ENCODE measurements around the gene ROBO2.

ROBO2 gene

GRCh38 chr3:77524946-77525682 is 485.2 kb downstream of the ROBO2 start:
- DNase-seq: no peak

GRCh38 chr3:77526573-77527113 is 486.7 kb downstream of the ROBO2 start:
- no peak for DNase-seq

DNA sequence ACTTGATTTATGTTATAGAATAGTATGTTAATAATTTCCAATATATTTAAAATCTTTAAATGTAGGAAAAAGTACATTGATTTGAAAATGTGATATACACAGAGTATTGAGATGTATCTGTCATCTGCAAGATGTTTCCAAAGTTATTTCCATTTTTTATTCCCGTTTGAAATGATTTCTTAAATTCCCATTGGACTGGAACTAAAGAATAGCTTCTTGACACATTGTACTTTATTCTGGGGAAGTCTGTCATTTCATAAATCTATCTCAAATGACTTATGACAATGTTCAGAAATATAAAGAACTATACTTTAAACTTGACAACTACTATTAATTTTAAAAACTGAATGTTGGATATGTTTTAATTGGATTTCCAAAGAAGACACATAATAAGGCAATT is 489.6 kb downstream of the ROBO2 start:
- no peak for DNase-seq

- no peak for DNase-seq
Measured at GRCh38 chr3:77530870-77531269, 491.0 kb downstream of the ROBO2 start.

GRCh38 chr3:77535116-77535515 is 495.2 kb downstream of the ROBO2 start:
- no peak for DNase-seq

DNA sequence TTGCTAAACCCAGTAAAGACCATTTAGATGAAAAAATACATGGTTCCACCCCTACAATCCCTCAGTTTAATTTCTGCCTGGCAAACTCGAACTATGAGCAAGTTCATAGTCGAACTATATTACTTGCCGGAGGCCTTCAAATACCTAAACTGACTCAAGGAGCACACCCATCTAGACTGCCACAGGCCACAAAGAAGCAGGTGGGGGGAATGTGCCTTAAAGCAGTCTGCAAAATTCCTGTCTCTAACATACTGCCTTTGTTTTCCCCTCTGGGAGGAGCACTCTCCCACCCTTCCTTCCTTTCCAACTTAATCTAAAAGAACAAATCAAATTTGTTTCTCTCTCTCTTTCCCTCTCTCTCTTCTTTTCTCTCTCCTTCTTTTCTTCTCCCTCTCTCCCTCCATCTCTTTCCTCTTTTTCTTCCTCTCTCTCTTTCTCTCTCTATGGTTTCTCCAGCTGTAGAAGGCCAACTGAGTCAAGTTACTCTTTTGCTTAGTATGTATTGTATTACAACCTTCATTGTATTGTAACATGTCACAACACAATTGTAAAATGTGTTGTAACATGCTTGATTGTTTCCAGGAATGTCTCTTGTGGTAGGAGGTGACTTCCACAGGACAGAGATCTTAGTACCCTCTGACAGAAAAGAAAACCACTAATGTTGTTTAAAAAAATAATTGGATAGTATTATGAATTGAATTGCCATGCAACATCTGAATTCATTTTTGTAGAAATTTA is 496.3 kb downstream of the ROBO2 start:
- no peak for DNase-seq

DNA sequence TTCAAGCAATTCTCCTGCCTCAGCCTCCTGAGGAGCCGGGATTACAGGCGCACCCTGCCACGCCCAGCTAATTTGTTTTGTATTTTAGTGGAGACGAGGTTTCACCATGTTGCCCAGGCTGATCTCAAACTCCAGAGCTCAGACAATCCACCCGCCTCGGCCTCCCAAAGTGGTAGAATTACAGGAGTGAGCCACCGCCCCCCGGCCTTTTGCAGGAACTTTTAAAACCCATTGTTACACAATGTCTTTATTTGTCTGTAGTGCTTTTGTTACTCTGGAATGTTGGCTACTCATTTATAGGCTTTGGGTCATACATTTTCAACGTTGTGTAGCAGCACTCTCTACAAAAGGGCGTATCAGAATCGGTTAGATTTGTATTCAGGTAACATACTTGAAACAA is 499.1 kb downstream of the ROBO2 start:
- DNase-seq: no peak

GRCh38 chr3:77539677-77540076 is 499.8 kb downstream of the ROBO2 start:
- no peak for DNase-seq

GRCh38 chr3:77541203-77541922 is 501.5 kb downstream of the ROBO2 start:
- no peak for DNase-seq

GRCh38 chr3:77546246-77546645 is 506.3 kb downstream of the ROBO2 start:
- DNase-seq: no peak

GRCh38 chr3:77549034-77549433 is 509.1 kb downstream of the ROBO2 start:
- DNase-seq: no peak

DNA sequence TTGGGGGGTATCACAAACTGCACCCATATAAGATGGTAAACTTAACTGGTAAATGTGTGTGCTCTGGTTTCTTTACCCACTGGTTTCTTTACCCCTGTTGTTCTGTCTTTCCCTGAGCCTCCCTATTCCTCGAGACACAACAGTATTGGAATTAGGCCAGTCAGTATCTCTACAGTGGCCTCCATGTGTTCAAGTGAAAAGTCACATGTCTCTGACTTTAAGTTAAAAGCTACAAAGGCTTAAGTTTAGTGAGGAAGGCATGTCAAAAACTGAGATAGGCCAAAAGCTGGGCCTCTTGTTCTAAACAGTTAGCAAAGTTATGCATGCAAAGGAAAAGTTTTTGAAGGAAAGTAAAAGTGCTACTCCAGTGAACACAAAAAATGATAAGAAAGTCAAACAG is 513.3 kb downstream of the ROBO2 start:
- no peak for DNase-seq

GRCh38 chr3:77562089-77562488 is 522.2 kb downstream of the ROBO2 start:
- DNase-seq: no peak

DNA sequence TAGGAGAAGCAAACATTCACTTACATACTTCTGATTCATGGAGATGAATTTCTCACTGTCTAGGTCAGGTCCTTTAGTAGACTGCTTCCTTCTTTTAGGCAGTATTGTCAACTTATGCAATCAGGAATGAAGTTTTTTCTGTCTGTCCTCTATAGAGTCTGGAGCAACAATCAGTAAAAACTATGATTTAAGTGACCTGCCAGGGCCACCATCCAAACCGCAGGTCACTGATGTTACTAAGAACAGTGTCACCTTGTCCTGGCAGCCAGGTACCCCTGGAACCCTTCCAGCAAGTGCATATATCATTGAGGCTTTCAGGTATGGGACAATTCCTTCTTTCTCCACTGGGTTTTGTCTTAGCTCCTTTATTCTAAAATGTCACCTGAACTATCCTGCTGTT is 523.1 kb downstream of the ROBO2 start:
- no peak for DNase-seq

GRCh38 chr3:77566055-77566454 is 526.2 kb downstream of the ROBO2 start:
- no peak for DNase-seq

- no peak for DNase-seq
Measured at GRCh38 chr3:77571971-77572715, 532.2 kb downstream of the ROBO2 start.

DNA sequence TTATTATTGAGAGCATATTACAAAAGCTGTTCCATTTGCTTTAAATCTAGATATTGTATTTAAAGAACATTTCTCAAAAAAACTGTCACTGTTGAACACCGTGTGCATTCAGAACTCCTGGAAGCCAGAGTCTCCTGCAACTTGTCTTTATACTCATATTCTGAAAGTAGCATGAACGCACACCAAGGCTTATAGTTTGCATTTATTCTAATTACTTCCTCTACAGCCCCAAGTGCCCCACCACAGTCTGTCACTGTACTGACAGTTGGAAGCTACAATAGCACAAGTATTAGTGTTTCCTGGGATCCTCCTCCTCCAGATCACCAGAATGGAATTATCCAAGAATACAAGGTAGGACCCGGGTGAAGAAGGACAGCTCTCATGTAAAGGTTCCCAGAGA is 537.4 kb downstream of the ROBO2 start:
- DNase-seq: no peak

- no peak for DNase-seq
Measured at GRCh38 chr3:77586216-77586615, 546.3 kb downstream of the ROBO2 start.

- no peak for DNase-seq
Measured at GRCh38 chr3:77588863-77589262, 549.0 kb downstream of the ROBO2 start.

DNA sequence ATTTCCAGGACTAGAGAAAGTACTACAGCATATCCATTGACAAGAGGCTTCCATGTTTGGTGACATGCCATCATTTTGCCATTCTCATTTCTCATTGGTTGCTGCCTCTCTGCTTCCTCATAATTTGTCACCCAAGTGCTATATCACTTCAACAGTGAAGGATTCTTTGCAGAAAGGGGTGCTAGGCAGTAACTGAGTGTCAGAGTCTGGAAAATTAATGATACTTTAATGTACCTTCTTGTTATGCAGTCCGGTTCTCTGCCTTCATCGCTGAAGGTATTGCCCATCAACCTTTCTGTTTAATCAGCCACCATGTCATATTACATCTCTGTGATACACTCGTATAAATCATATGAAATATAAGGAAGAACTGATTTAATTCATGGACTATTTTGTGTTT is 550.3 kb downstream of the ROBO2 start:
- DNase-seq: no peak

DNA sequence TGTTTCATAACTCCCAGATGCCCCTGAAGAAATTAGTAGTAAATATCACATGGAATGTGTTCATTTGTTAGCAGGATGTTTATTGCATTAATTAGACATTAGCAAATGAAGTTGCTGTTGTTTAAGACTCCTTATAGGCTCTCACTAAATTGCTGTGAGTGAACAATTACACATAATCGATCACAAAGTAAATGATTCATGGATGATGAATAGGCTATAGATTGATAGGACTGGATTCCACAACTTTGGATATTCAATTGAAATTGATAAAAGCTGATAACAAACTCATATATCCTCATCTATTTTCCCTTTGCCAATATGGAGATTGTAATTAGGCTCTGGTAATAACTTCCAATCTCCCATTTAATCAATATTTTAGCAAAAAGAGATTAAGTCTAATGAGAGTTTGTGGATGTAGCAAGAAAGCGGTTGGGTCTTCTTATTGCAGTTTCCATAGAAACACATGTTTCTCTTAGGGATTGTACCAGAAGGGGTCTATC is 555.5 kb downstream of the ROBO2 start:
- DNase-seq: no peak

DNA sequence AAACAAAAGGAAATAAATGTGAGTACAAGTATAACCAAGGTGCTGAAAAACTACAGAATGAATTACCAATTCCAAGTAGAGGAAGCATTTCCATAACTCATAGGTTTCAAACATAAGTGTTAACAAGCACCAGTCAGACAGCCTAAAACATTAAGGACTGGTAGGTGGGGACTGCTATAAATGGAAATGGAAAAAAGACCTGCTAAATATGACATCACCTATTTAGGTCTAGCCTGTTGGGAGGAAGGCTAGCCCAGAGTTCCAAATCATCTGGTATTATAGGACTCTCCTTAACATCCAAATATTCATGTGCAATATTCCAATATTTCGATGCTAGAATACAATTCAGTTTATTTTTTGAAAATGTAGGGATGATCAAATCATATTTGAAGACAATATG is 560.0 kb downstream of the ROBO2 start:
- DNase-seq: no peak

Data from NCI-H187 treated with DMSO at 0.1 percent for 48 hours (cell line).